ENCODE results near the gene PDCD4. TPM values are rescaled to one million over a fixed set of nuclear protein-coding genes. Genes with fewer than 3 reads are reported as not detected.
A peak's percentile ranks its signal among the peaks of the same experiment; 100 is the strongest.

The PDCD4 gene
- total and polyA plus RNA-seq, 4 donors, result 14.7 to 94.4 (median 25.1) TPM

DNA sequence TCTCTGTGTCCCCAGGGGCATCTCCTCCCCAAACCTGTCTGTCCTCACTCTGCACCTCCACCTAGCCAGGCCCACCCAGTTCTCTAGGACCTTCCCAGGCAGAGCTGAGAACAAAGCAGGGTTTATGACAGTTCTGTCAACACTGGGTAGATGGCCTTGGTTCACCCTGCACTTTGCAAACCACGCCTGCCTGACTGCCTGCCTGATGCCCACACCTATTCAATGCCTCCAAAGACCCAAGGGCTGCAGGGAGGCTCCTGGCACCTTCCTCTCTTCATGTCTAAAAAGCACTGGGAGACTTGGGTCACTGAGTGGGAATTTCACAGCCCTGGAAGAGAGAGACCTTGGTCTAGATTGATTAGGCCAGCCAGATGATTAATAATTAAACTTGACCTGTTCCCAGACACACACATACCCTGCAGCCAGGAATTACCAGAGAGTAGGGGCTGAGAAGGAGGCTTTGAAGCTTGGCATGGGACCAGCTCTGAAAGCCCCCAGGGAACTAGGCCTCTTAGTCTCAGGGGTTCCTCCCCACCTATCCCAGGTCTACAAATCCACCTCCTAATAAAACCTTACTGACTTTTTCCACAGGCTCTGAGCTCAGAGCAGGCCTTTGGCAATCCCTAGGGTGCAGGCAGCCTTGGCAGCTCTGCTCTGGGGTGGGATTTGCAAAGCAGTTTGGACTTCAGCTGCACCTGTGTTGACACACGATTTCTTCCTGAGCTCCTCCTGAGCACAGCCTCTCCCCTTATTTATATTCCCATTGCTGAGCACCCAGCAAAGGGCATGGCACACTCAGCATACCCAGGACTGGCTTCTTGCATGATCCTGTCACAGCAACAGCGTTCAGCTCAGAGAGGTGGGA lies 25.7 kb upstream of the PDCD4 start (continued):
- TF ChIP-seq, protein P1, sequence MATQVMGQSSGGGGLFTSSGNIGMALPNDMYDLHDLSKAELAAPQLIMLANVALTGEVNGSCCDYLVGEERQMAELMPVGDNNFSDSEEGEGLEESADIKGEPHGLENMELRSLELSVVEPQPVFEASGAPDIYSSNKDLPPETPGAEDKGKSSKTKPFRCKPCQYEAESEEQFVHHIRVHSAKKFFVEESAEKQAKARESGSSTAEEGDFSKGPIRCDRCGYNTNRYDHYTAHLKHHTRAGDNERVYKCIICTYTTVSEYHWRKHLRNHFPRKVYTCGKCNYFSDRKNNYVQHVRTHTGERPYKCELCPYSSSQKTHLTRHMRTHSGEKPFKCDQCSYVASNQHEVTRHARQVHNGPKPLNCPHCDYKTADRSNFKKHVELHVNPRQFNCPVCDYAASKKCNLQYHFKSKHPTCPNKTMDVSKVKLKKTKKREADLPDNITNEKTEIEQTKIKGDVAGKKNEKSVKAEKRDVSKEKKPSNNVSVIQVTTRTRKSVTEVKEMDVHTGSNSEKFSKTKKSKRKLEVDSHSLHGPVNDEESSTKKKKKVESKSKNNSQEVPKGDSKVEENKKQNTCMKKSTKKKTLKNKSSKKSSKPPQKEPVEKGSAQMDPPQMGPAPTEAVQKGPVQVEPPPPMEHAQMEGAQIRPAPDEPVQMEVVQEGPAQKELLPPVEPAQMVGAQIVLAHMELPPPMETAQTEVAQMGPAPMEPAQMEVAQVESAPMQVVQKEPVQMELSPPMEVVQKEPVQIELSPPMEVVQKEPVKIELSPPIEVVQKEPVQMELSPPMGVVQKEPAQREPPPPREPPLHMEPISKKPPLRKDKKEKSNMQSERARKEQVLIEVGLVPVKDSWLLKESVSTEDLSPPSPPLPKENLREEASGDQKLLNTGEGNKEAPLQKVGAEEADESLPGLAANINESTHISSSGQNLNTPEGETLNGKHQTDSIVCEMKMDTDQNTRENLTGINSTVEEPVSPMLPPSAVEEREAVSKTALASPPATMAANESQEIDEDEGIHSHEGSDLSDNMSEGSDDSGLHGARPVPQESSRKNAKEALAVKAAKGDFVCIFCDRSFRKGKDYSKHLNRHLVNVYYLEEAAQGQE (IDR thresholded peaks at IDR 0.05), result peak; percentile 90
- TF ChIP-seq RAD21 (IDR thresholded peaks at IDR 0.05), result peak; percentile 28 to 50

DNA sequence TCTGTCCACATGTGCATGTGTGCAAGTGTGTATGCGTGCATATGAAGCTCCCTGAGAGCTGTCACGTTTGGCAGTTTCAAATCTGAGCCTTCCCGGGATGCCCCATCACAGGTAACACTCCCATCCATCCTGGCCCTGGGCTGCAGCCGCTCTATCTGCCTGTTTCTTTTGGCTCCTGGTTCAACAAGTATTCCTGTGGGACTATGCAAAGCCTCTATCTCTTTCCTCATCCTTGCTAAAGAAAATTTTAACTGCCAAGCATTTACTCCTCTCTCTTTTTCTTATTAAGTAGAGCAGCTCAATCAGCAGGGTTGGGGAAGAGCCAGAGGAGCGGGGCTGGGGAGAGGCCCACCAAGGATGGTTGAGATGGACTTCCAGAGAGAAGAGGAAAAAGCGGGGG lies 24.4 kb upstream of the PDCD4 start:
- Histone ChIP-seq H3K4me3 (ENCODE audit: low read depth in 1 of 3, low read length in 3 of 3) (no peak overlapping the region), H3K27ac (ENCODE audit: low read depth in 1 of 2, low read length in 2 of 2) (no peak overlapping the region), H3K4me1 (ENCODE audit: control insufficient read depth in 4 of 4, insufficient read depth in 4 of 4, low read length in 3 of 4) (peaks cover 20 to 49% (median 29%) of the 10 kb centered on the region in 4 donors), H3K27me3 (ENCODE audit: control insufficient read depth in 4 of 4, insufficient read depth in 4 of 4, low read length in 3 of 4) (no peaks in the 10 kb centered on the region), H3K36me3 (ENCODE audit: control insufficient read depth in 4 of 4, insufficient read depth in 3 of 4, low read depth in 1 of 4, low read length in 3 of 4) (no peaks in the 10 kb centered on the region), H3K9me3 (ENCODE audit: control insufficient read depth in 4 of 4, low read length in 3 of 4) (no peaks in the 10 kb centered on the region), H3K9ac (ENCODE audit: low read depth in 1 of 2, low read length in 2 of 2) (no peak overlapping the region)
- TF ChIP-seq HNF4A (conservative IDR thresholded peaks at IDR 0.05) (no peak), JUND (IDR thresholded peaks at IDR 0.05) (no peak), FOXA2 (IDR thresholded peaks at IDR 0.05) (no peak), RXRA (IDR thresholded peaks at IDR 0.05) (no peak), YY1 (IDR thresholded peaks at IDR 0.05) (no peak), NR2F2 (IDR thresholded peaks at IDR 0.05) (no peak), FOXA1 (IDR thresholded peaks at IDR 0.05) (no peak), EGR1 (IDR thresholded peaks at IDR 0.05; ENCODE audit: low read depth in 2 of 2) (no peak), RAD21 (IDR thresholded peaks at IDR 0.05) (no peak), HNF4G (IDR thresholded peaks at IDR 0.05) (no peak), TAF1 (conservative IDR thresholded peaks at IDR 0.05) (no peak)
- TF ChIP-seq, protein P2, sequence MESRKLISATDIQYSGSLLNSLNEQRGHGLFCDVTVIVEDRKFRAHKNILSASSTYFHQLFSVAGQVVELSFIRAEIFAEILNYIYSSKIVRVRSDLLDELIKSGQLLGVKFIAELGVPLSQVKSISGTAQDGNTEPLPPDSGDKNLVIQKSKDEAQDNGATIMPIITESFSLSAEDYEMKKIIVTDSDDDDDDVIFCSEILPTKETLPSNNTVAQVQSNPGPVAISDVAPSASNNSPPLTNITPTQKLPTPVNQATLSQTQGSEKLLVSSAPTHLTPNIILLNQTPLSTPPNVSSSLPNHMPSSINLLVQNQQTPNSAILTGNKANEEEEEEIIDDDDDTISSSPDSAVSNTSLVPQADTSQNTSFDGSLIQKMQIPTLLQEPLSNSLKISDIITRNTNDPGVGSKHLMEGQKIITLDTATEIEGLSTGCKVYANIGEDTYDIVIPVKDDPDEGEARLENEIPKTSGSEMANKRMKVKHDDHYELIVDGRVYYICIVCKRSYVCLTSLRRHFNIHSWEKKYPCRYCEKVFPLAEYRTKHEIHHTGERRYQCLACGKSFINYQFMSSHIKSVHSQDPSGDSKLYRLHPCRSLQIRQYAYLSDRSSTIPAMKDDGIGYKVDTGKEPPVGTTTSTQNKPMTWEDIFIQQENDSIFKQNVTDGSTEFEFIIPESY (IDR thresholded peaks at IDR 0.05), result no peak
- DNase-seq (ENCODE audit: low spot score), result no peak
- WGBS, result 92% methylated on average over 6 of the region's 6 CpGs

DNA sequence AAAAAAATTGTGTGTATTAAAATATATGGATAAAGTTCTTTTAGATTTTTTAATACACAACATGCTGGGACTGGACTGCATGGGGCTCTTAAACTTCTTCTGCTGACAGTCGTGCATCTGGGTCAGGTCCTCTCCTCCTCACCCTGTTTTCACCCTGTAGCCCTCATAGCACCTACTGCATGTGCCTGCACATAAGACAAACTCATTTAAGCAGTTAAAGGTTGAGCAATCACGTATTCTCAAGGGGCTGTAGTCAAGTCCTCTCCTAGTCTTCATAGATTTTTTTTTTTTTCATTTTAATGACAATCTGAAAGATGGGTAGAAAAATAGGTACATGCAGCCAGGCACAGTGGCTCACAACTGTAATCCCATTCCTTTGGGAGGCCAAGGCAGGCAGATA lies 23.6 kb upstream of the PDCD4 start:
- Histone ChIP-seq H3K4me3 (ENCODE audit: low read depth in 1 of 3, low read length in 3 of 3) (no peak overlapping the region), H3K9ac (ENCODE audit: low read depth in 1 of 2, low read length in 2 of 2) (no peak overlapping the region), H3K4me1 (ENCODE audit: control insufficient read depth in 4 of 4, insufficient read depth in 4 of 4, low read length in 3 of 4) (peaks cover 21 to 46% (median 30%) of the 10 kb centered on the region in 4 donors), H3K27me3 (ENCODE audit: control insufficient read depth in 4 of 4, insufficient read depth in 4 of 4, low read length in 3 of 4) (no peaks in the 10 kb centered on the region), H3K36me3 (ENCODE audit: control insufficient read depth in 4 of 4, insufficient read depth in 3 of 4, low read depth in 1 of 4, low read length in 3 of 4) (no peaks in the 10 kb centered on the region), H3K9me3 (ENCODE audit: control insufficient read depth in 4 of 4, low read length in 3 of 4) (no peaks in the 10 kb centered on the region), H3K27ac (ENCODE audit: low read depth in 1 of 2, low read length in 2 of 2) (no peak overlapping the region)
- TF ChIP-seq, protein P1 (IDR thresholded peaks at IDR 0.05), result no peak
- TF ChIP-seq TAF1 (conservative IDR thresholded peaks at IDR 0.05), result no peak
- no peak for TF ChIP-seq RAD21 (IDR thresholded peaks at IDR 0.05)
- TF ChIP-seq HNF4A (conservative IDR thresholded peaks at IDR 0.05), result no peak
- TF ChIP-seq, protein P3, sequence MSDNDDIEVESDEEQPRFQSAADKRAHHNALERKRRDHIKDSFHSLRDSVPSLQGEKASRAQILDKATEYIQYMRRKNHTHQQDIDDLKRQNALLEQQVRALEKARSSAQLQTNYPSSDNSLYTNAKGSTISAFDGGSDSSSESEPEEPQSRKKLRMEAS (IDR thresholded peaks at IDR 0.05), result no peak
- TF ChIP-seq, protein P4, sequence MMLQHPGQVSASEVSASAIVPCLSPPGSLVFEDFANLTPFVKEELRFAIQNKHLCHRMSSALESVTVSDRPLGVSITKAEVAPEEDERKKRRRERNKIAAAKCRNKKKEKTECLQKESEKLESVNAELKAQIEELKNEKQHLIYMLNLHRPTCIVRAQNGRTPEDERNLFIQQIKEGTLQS (IDR thresholded peaks at IDR 0.05), result no peak
- WGBS, result 90% methylated on average over 2 of the region's 2 CpGs
- no peak for DNase-seq (ENCODE audit: low spot score)

All from liver (tissue), 9 donors.